WTC11 (cell line): ENCODE measurements around the gene CLIC6. TPM values are rescaled to one million over a fixed set of nuclear protein-coding genes. Genes with fewer than 3 reads are reported as not detected.

ENCODE experiments used
- ATAC-seq: fragments of 200-7000 bp; cut with Tn5 transposase; 2 replicates; pipeline ENCODE4 v1.10.0; 2021; ENCODE audit warnings: mild to moderate bottlenecking, moderate library complexity
- CTCF ChIA-PET: fragments of 300-600 bp; sonication (Branson Sonifier 250); formaldehyde crosslinking; loops from one replicate; lab custom pipeline; 2021; ENCODE audit warnings: antibody characterized with exemption; lab: Charles Lee
- POLR2A ChIA-PET: fragments of 350-600 bp; sonication (Branson Sonifier 250); formaldehyde crosslinking; loops from one replicate; lab custom pipeline; 2021; ENCODE audit warnings: antibody characterized with exemption; lab: Charles Lee
- DNase-seq: peaks from one replicate; pipeline ENCODE4 v3.0.0; 2021; ENCODE audit warnings: low spot score
- H3K27ac Mint-ChIP-seq: 2 replicates; pipeline ENCODE4 v1.8.0; 2021; ENCODE audit warnings: mixed read lengths
- H3K27me3 Mint-ChIP-seq: 2 replicates; pipeline ENCODE4 v1.8.0; 2021; ENCODE audit warnings: low read depth, mild to moderate bottlenecking, moderate library complexity, mixed read lengths
- H3K36me3 Mint-ChIP-seq: 2 replicates; pipeline ENCODE4 v1.8.0; 2021; ENCODE audit warnings: mixed read lengths
- H3K4me1 Mint-ChIP-seq: 2 replicates; pipeline ENCODE4 v1.8.0; 2022; ENCODE audit warnings: mixed read lengths
- H3K4me3 Mint-ChIP-seq: 2 replicates; pipeline ENCODE4 v1.8.0; 2021; ENCODE audit warnings: mild to moderate bottlenecking, moderate library complexity, mixed read lengths
- H3K9me3 Mint-ChIP-seq: 2 replicates; pipeline ENCODE4 v1.8.0; 2021; ENCODE audit warnings: mixed read lengths
- CBFB ChIP-seq: sonication (generic); formaldehyde crosslinking; IDR thresholded peaks from 2 replicates; pipeline ENCODE4 v1.8.1; 2022; ENCODE audit warnings: mild to moderate bottlenecking, low read depth, missing genetic modification reagents
- CREB1 ChIP-seq: sonication (generic); formaldehyde crosslinking; IDR thresholded peaks from 2 replicates; pipeline ENCODE4 v1.8.0; 2023; ENCODE audit warnings: mild to moderate bottlenecking, missing genetic modification reagents
- EMX1 ChIP-seq: fragments of 250-450 bp; sonication (Bioruptor Pico); IDR thresholded peaks from 2 replicates; pipeline ENCODE4 v1.8.0; 2021; ENCODE audit warnings: mild to moderate bottlenecking
- ESRRA ChIP-seq: sonication (generic); formaldehyde crosslinking; IDR thresholded peaks from 2 replicates; pipeline ENCODE4 v1.8.1; 2022; ENCODE audit warnings: mild to moderate bottlenecking, missing genetic modification reagents, borderline replicate concordance
- ETV6 ChIP-seq: sonication (generic); formaldehyde crosslinking; IDR thresholded peaks from 2 replicates; pipeline ENCODE4 v1.8.1; 2022; ENCODE audit warnings: mild to moderate bottlenecking, missing genetic modification reagents
- GTF2I ChIP-seq: fragments of 250-450 bp; sonication (Bioruptor Pico); conservative IDR thresholded peaks from 2 replicates; pipeline ENCODE4 v1.4.0; 2021; ENCODE audit warnings: mild to moderate bottlenecking
- NFE2L1 ChIP-seq: sonication (generic); formaldehyde crosslinking; IDR thresholded peaks from 2 replicates; pipeline ENCODE4 v1.8.1; 2023; ENCODE audit warnings: missing genetic modification reagents
- RORB ChIP-seq: fragments of 250-450 bp; sonication (Bioruptor Pico); IDR thresholded peaks from 2 replicates; pipeline ENCODE4 v1.9.0; 2021; ENCODE audit warnings: mild to moderate bottlenecking
- SMAD4 ChIP-seq: sonication (generic); formaldehyde crosslinking; IDR thresholded peaks from 2 replicates; pipeline ENCODE4 v1.8.0; 2022; ENCODE audit warnings: mild to moderate bottlenecking, missing genetic modification reagents
- ZNF121 ChIP-seq: sonication (generic); formaldehyde crosslinking; IDR thresholded peaks from 2 replicates; pipeline ENCODE4 v1.8.0; 2023; ENCODE audit warnings: missing genetic modification reagents
- ZNF317 ChIP-seq: sonication (generic); formaldehyde crosslinking; IDR thresholded peaks from 2 replicates; pipeline ENCODE4 v1.8.1; 2023; ENCODE audit warnings: low read depth, mild to moderate bottlenecking, moderate library complexity, missing genetic modification reagents, borderline replicate concordance
- total RNA-seq: library from RNA; stranded (reverse); gene quantifications from 3 replicates; pipeline ENCODE4 v1.2.3, GENCODE V29; 2021
- TF ChIP-seq, protein P1 (sequence below): sonication (generic); formaldehyde crosslinking; IDR thresholded peaks from 2 replicates; pipeline ENCODE4 v1.8.1; 2022; ENCODE audit warnings: low read depth, mild to moderate bottlenecking, moderate library complexity, missing genetic modification reagents, borderline replicate concordance
- TF ChIP-seq, protein P2 (sequence below): sonication (generic); formaldehyde crosslinking; IDR thresholded peaks from 2 replicates; pipeline ENCODE4 v1.8.1; 2023; ENCODE audit warnings: mild to moderate bottlenecking, missing genetic modification reagents, moderate library complexity
- TF ChIP-seq, protein P3 (sequence below): fragments of 250-450 bp; sonication (Bioruptor Pico); IDR thresholded peaks from 2 replicates; pipeline ENCODE4 v1.9.0; 2021; ENCODE audit warnings: mild to moderate bottlenecking
- TF ChIP-seq, protein P4 (sequence below): fragments of 250-450 bp; sonication (Bioruptor Pico); IDR thresholded peaks from 2 replicates; pipeline ENCODE4 v1.8.0; 2021; ENCODE audit warnings: mild to moderate bottlenecking
- TF ChIP-seq, protein P5 (sequence below): sonication (generic); formaldehyde crosslinking; IDR thresholded peaks from 2 replicates; pipeline ENCODE4 v1.8.1; 2023; ENCODE audit warnings: mild to moderate bottlenecking, missing genetic modification reagents, borderline replicate concordance
- TF ChIP-seq, protein P6 (sequence below): sonication (generic); formaldehyde crosslinking; IDR thresholded peaks from 2 replicates; pipeline ENCODE4 v1.8.1; 2022; ENCODE audit warnings: mild to moderate bottlenecking, missing genetic modification reagents, moderate library complexity, borderline replicate concordance
- TF ChIP-seq, protein P7 (sequence below): fragments of 200-600 bp; IDR thresholded peaks from 2 replicates; pipeline ENCODE4 v1.8.0; 2022; ENCODE audit warnings: antibody characterized with exemption
- TF ChIP-seq, protein P8 (sequence below): fragments of 250-450 bp; sonication (Bioruptor Pico); IDR thresholded peaks from 2 replicates; pipeline ENCODE4 v1.9.0; 2021; ENCODE audit warnings: moderate library complexity, mild to moderate bottlenecking, inconsistent platforms, borderline replicate concordance

CLIC6 gene
- total RNA-seq, 1 experiment from 2014 or later = 1.8 TPM

DNA sequence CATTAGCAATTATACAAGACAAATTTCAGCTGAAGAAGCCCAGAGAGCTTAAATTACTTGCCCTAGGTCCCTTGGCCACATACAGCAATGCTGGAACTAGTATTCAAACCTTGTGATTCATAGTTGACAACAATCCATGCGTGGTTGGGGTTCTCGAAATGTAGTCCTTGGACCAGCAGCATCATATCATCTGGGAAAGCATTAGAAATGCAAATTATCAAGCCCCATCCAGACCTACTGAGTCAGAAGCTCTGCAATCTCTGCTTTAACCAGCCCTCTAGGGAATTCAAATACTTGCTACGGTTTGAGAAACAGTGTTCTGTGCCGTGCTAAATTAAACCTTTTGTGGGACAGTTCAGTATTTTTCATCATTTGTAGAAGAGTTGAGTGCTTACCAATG, 65.1 kb downstream of the CLIC6 start (continued):
- TF ChIP-seq, protein P1, sequence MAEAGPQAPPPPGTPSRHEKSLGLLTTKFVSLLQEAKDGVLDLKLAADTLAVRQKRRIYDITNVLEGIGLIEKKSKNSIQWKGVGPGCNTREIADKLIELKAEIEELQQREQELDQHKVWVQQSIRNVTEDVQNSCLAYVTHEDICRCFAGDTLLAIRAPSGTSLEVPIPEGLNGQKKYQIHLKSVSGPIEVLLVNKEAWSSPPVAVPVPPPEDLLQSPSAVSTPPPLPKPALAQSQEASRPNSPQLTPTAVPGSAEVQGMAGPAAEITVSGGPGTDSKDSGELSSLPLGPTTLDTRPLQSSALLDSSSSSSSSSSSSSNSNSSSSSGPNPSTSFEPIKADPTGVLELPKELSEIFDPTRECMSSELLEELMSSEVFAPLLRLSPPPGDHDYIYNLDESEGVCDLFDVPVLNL (CRISPR knock-in tag) = no peak
- no peak for TF ChIP-seq ZNF121 (CRISPR knock-in tag)
- TF ChIP-seq, protein P2, sequence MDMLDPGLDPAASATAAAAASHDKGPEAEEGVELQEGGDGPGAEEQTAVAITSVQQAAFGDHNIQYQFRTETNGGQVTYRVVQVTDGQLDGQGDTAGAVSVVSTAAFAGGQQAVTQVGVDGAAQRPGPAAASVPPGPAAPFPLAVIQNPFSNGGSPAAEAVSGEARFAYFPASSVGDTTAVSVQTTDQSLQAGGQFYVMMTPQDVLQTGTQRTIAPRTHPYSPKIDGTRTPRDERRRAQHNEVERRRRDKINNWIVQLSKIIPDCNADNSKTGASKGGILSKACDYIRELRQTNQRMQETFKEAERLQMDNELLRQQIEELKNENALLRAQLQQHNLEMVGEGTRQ (CRISPR knock-in tag) = no peak
- TF ChIP-seq, protein P3, sequence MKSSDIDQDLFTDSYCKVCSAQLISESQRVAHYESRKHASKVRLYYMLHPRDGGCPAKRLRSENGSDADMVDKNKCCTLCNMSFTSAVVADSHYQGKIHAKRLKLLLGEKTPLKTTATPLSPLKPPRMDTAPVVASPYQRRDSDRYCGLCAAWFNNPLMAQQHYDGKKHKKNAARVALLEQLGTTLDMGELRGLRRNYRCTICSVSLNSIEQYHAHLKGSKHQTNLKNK (CRISPR knock-in tag) = no peak

DNA sequence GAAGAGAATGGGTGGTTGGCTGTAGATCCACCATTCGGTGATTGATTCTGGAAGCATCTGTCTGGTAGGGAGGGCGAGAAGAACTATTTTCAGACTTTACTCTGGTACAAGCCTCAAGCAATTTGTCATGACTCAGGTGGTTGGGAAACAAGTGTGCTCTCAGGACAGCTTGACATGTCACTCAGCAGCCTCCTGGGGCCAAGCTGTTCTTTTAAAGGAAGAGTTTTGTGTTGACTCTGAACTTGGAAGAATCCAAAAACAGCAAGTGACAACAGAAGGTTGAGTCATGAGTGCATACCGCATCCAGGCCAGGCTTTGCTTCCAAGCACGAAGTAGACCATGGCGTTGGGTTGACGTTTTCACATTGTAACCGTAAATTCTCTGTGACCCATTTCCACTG, 65.9 kb downstream of the CLIC6 start:
- CTCF ChIA-PET = no interaction called here
- ATAC-seq = no peak
- H3K9me3 Mint-ChIP-seq = no peaks in the 10 kb centered on the region

DNA sequence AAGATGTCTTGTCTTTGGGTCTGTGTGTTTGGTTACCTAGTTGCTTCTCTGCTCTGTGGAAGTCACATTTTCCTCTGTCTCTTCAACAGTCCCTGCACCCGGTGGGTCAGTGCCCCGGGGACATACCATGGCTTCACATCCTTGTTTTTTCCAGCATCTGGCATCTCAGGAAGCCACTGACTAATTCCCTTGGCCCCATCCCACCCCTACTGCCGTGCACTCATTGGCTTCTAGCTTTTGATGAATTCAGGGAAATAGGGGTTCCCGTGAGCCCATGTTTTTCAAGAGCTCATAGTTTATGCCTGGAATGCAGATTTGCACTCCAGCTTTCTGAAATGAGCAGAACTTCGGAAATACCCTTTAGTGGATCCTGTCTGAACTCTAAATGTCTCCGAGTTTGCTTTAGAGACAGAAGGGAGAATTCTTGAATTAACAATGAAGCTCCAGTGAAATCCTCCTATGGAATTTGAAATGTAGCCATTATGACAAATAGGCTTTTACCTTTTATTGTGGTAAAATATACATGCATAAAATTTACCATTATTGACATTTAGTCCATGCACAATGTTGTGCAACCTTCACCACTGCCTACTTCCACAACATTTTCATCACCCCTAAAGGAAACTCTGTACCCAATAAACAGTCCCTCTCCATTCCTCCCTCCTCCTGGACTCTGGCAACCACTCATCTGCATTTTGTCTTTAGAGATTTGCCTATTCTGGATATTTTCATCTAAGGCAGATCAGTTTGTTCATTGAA, 67.5 kb downstream of the CLIC6 start:
- POLR2A ChIA-PET = no interaction called here
- Mint-ChIP-seq H3K9me3 (peaks cover 3% of the 10 kb centered on the region; the same call in 1 of the 2 replicates), H3K4me1 (no peaks in the 10 kb centered on the region), H3K27me3 (no peaks in the 10 kb centered on the region; the same call in 1 of the 2 replicates), H3K4me3 (no peak overlapping the region), H3K36me3 (no peaks in the 10 kb centered on the region), H3K27ac (no peak overlapping the region)
- no peak for DNase-seq
- ATAC-seq = no peak
- CTCF ChIA-PET = interaction anchor here (0.6 to 1.9 kb wide), 2 partner anchors 9 to 42 kb away, joined by 3 to 8 read pairs; no protein-coding TSS in a partner anchor
- TF ChIP-seq NFE2L1 (CRISPR knock-in tag) = no peak
- TF ChIP-seq, protein P4, sequence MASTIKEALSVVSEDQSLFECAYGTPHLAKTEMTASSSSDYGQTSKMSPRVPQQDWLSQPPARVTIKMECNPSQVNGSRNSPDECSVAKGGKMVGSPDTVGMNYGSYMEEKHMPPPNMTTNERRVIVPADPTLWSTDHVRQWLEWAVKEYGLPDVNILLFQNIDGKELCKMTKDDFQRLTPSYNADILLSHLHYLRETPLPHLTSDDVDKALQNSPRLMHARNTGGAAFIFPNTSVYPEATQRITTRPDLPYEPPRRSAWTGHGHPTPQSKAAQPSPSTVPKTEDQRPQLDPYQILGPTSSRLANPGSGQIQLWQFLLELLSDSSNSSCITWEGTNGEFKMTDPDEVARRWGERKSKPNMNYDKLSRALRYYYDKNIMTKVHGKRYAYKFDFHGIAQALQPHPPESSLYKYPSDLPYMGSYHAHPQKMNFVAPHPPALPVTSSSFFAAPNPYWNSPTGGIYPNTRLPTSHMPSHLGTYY (CRISPR knock-in tag) = no peak
- no peak for TF ChIP-seq ETV6
- TF ChIP-seq, protein P5, sequence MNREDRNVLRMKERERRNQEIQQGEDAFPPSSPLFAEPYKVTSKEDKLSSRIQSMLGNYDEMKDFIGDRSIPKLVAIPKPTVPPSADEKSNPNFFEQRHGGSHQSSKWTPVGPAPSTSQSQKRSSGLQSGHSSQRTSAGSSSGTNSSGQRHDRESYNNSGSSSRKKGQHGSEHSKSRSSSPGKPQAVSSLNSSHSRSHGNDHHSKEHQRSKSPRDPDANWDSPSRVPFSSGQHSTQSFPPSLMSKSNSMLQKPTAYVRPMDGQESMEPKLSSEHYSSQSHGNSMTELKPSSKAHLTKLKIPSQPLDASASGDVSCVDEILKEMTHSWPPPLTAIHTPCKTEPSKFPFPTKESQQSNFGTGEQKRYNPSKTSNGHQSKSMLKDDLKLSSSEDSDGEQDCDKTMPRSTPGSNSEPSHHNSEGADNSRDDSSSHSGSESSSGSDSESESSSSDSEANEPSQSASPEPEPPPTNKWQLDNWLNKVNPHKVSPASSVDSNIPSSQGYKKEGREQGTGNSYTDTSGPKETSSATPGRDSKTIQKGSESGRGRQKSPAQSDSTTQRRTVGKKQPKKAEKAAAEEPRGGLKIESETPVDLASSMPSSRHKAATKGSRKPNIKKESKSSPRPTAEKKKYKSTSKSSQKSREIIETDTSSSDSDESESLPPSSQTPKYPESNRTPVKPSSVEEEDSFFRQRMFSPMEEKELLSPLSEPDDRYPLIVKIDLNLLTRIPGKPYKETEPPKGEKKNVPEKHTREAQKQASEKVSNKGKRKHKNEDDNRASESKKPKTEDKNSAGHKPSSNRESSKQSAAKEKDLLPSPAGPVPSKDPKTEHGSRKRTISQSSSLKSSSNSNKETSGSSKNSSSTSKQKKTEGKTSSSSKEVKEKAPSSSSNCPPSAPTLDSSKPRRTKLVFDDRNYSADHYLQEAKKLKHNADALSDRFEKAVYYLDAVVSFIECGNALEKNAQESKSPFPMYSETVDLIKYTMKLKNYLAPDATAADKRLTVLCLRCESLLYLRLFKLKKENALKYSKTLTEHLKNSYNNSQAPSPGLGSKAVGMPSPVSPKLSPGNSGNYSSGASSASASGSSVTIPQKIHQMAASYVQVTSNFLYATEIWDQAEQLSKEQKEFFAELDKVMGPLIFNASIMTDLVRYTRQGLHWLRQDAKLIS (CRISPR knock-in tag) = no peak
- TF ChIP-seq EMX1 (CRISPR knock-in tag) = no peak
- TF ChIP-seq CREB1 (CRISPR knock-in tag) = no peak
- TF ChIP-seq, protein P6, sequence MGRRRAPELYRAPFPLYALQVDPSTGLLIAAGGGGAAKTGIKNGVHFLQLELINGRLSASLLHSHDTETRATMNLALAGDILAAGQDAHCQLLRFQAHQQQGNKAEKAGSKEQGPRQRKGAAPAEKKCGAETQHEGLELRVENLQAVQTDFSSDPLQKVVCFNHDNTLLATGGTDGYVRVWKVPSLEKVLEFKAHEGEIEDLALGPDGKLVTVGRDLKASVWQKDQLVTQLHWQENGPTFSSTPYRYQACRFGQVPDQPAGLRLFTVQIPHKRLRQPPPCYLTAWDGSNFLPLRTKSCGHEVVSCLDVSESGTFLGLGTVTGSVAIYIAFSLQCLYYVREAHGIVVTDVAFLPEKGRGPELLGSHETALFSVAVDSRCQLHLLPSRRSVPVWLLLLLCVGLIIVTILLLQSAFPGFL (CRISPR knock-in tag) = no peak
- no peak for TF ChIP-seq RORB (CRISPR knock-in tag)
- TF ChIP-seq CBFB (CRISPR knock-in tag) = no peak
- TF ChIP-seq, protein P7, sequence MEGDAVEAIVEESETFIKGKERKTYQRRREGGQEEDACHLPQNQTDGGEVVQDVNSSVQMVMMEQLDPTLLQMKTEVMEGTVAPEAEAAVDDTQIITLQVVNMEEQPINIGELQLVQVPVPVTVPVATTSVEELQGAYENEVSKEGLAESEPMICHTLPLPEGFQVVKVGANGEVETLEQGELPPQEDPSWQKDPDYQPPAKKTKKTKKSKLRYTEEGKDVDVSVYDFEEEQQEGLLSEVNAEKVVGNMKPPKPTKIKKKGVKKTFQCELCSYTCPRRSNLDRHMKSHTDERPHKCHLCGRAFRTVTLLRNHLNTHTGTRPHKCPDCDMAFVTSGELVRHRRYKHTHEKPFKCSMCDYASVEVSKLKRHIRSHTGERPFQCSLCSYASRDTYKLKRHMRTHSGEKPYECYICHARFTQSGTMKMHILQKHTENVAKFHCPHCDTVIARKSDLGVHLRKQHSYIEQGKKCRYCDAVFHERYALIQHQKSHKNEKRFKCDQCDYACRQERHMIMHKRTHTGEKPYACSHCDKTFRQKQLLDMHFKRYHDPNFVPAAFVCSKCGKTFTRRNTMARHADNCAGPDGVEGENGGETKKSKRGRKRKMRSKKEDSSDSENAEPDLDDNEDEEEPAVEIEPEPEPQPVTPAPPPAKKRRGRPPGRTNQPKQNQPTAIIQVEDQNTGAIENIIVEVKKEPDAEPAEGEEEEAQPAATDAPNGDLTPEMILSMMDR = no peak
- TF ChIP-seq ESRRA (CRISPR knock-in tag) = no peak
- TF ChIP-seq GTF2I (CRISPR knock-in tag) = no peak
- TF ChIP-seq, protein P8, sequence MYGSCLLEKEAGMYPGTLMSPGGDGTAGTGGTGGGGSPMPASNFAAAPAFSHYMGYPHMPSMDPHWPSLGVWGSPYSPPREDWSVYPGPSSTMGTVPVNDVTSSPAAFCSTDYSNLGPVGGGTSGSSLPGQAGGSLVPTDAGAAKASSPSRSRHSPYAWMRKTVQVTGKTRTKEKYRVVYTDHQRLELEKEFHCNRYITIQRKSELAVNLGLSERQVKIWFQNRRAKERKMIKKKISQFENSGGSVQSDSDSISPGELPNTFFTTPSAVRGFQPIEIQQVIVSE = no peak
- no peak for TF ChIP-seq SMAD4 (CRISPR knock-in tag)

More for the DNA sequence above, 65.9 kb downstream of the CLIC6 start:
- Mint-ChIP-seq H3K27me3 (no peaks in the 10 kb centered on the region; the same call in 1 of the 2 replicates), H3K36me3 (no peaks in the 10 kb centered on the region), H3K4me3 (no peak overlapping the region), H3K4me1 (no peaks in the 10 kb centered on the region), H3K27ac (no peak overlapping the region)
- DNase-seq = no peak
- no peak for TF ChIP-seq ESRRA (CRISPR knock-in tag)
- TF ChIP-seq ZNF317 (CRISPR knock-in tag) = no peak
- POLR2A ChIA-PET = no interaction called here
